ENCODE measurements around the gene ADGRA1. TPM values are rescaled to one million over a fixed set of nuclear protein-coding genes. Genes with fewer than 3 reads are reported as not detected.
"Not testable (repeated sequence)": the region's sequence is repeated elsewhere in the genome, so short reads cannot be mapped to it uniquely, and the experiment has no call there.

ADGRA1 gene
- total RNA-seq, 1 donor = not detected

GRCh38 chr10:133139551-133140065 lies 51.9 kb downstream of the ADGRA1 start:
- DNase-seq (ENCODE audit: low read depth in 2 of 3, low spot score in 2 of 3) = peak in 1 of 3 donors; percentile 26

GRCh38 chr10:133140417-133141143 lies 52.9 kb downstream of the ADGRA1 start:
- DNase-seq (ENCODE audit: low read depth in 2 of 3, low spot score in 2 of 3) = no peak

GRCh38 chr10:133141144-133141957 lies 53.6 kb downstream of the ADGRA1 start:
- no peak for DNase-seq (ENCODE audit: low read depth in 2 of 3, low spot score in 2 of 3)

- no peak for DNase-seq (ENCODE audit: low read depth in 2 of 3, low spot score in 2 of 3)
Observed at GRCh38 chr10:133141958-133142340, 54.2 kb downstream of the ADGRA1 start.

- DNase-seq (ENCODE audit: low read depth in 2 of 3, low spot score in 2 of 3) = no peak
Observed at GRCh38 chr10:133142523-133143199, 54.9 kb downstream of the ADGRA1 start.

- DNase-seq (ENCODE audit: low read depth in 2 of 3, low spot score in 2 of 3) = no peak
Observed at GRCh38 chr10:133143200-133143533, 55.4 kb downstream of the ADGRA1 start.

- no peak for DNase-seq (ENCODE audit: low read depth in 2 of 3, low spot score in 2 of 3)
Observed at GRCh38 chr10:133143546-133143945, 55.8 kb downstream of the ADGRA1 start.

- DNase-seq (ENCODE audit: low read depth in 2 of 3, low spot score in 2 of 3) = no peak
Observed at GRCh38 chr10:133144771-133145170, 57.0 kb downstream of the ADGRA1 start.

- DNase-seq (ENCODE audit: low read depth in 2 of 3, low spot score in 2 of 3) = no peak
Observed at GRCh38 chr10:133150226-133150625, 62.5 kb downstream of the ADGRA1 start.

- DNase-seq (ENCODE audit: low read depth in 2 of 3, low spot score in 2 of 3) = no peak
Observed at GRCh38 chr10:133150656-133151055, 62.9 kb downstream of the ADGRA1 start.

GRCh38 chr10:133151071-133151470 lies 63.3 kb downstream of the ADGRA1 start:
- not testable (repeated sequence) for DNase-seq (ENCODE audit: low read depth in 2 of 3, low spot score in 2 of 3)

GRCh38 chr10:133151543-133151972 lies 63.8 kb downstream of the ADGRA1 start:
- DNase-seq (ENCODE audit: low read depth in 2 of 3, low spot score in 2 of 3) = no peak

GRCh38 chr10:133154411-133154810 lies 66.7 kb downstream of the ADGRA1 start:
- DNase-seq (ENCODE audit: low read depth in 2 of 3, low spot score in 2 of 3) = no peak

- DNase-seq (ENCODE audit: low read depth in 2 of 3, low spot score in 2 of 3) = no peak
Observed at GRCh38 chr10:133154996-133155778, 67.5 kb downstream of the ADGRA1 start.

- no peak for DNase-seq (ENCODE audit: low read depth in 2 of 3, low spot score in 2 of 3)
Observed at GRCh38 chr10:133156674-133157579, 69.2 kb downstream of the ADGRA1 start.

- DNase-seq (ENCODE audit: low read depth in 2 of 3, low spot score in 2 of 3) = no peak
Observed at GRCh38 chr10:133157662-133158436, 70.1 kb downstream of the ADGRA1 start.

- DNase-seq (ENCODE audit: low read depth in 2 of 3, low spot score in 2 of 3) = no peak
Observed at GRCh38 chr10:133158437-133158755, 70.7 kb downstream of the ADGRA1 start.

- no peak for DNase-seq (ENCODE audit: low read depth in 2 of 3, low spot score in 2 of 3)
Observed at GRCh38 chr10:133158756-133159610, 71.3 kb downstream of the ADGRA1 start.
